HCT116 (cell line): ENCODE data around the gene TARS3. TPM values are rescaled to one million over a fixed set of nuclear protein-coding genes. Genes with fewer than 3 reads are reported as not detected.
A peak's percentile ranks its signal among the peaks of the same experiment; 100 is the strongest.

Experiments
- ATAC-seq: fragments of 200-7000 bp; cut with Tn5 transposase; 2 replicates; pipeline ENCODE4 v1.9.1; 2020; ENCODE audit warnings: mild to moderate bottlenecking, moderate library complexity
- Bru-seq: library from RNA; stranded (reverse); fragments of 400-500 nt; gene quantifications from one replicate; lab custom pipeline; 2021; lab: Mats Ljungman, UMichigan
- BruChase-seq, 2 experiments: library from RNA; stranded (reverse); fragments of 400-500 nt; gene quantifications; one replicate each; lab custom pipeline; 2021; lab: Mats Ljungman, UMichigan
- BruUV-seq: library from RNA; stranded (reverse); fragments of 400-500 nt; replicated peaks from 2 replicates; lab custom pipeline; 2021; lab: Mats Ljungman, UMichigan
- CTCF ChIA-PET: fragments of 300-600 bp; sonication (Branson Sonifier 250); formaldehyde crosslinking; loops from one replicate; lab custom pipeline; 2021; ENCODE audit warnings: antibody characterized with exemption; lab: Charles Lee
- POLR2A ChIA-PET: fragments of 300-600, 350-600 bp; sonication (Branson Sonifier 250); formaldehyde crosslinking; loops from one replicate; lab custom pipeline; 2021; ENCODE audit warnings: antibody characterized with exemption; lab: Charles Lee
- RAD21 ChIA-PET, 2 experiments: fragments of 300-600 bp; sonication (Branson Sonifier 250); formaldehyde crosslinking; loops; one replicate each; lab custom pipeline; 2023; ENCODE audit warnings: low total read pairs in 2 of 2; ENCODE audit not compliant: uncharacterized antibody in 2 of 2, unreplicated experiment in 2 of 2, low non-redundant PET in 1 of 2; lab: Charles Lee
- DNase-seq: peaks from one replicate; pipeline ENCODE4 v3.0.0-alpha.2; 2010; ENCODE audit warnings: low read depth, low spot score
- H2AFZ ChIP-seq: fragments of 200-600 bp; shearing (Covaris generic), sonication (generic); 2 replicates; pipeline ENCODE4 v1.6.1; 2017; ENCODE audit warnings: low read depth, mixed run types, mixed read lengths, antibody characterized with exemption, low read length; ENCODE audit not compliant: poor library complexity, severe bottlenecking
- H3K27ac ChIP-seq: 2 replicates; pipeline ENCODE4 v1.5.1; 2012; ENCODE audit warnings: low read depth, low read length
- H3K27me3 ChIP-seq: fragments of 200-600 bp; sonication (generic); 2 replicates; pipeline ENCODE4 v1.6.1; 2016; ENCODE audit warnings: mixed run types, low read length, mixed read lengths; ENCODE audit not compliant: insufficient read depth
- H3K36me3 ChIP-seq, 2 experiments: fragments of 200-500 bp in 1 of 2; fragments of 200-600 bp in 1 of 2; sonication (Bioruptor generic) in 1 of 2; sonication (generic) in 1 of 2; 2 replicates each; pipeline versions ENCODE4 v1.5.1 to v1.6.1; 2014 to 2016; ENCODE audit warnings: low read length in 2 of 2, inconsistent platforms in 1 of 2, mixed read lengths in 1 of 2, mixed run types in 1 of 2; ENCODE audit not compliant: insufficient read depth in 2 of 2, control insufficient read depth in 1 of 2
- H3K4me1 ChIP-seq, 2 experiments: fragments of 200-600 bp in 1 of 2; sonication (generic) in 1 of 2; 2 replicates each; pipeline versions ENCODE4 v1.5.1 to v1.6.1; 2012 to 2017; ENCODE audit warnings: low read length in 2 of 2, inconsistent platforms in 1 of 2, mild to moderate bottlenecking in 1 of 2, mixed read lengths in 1 of 2, mixed run types in 1 of 2, moderate library complexity in 1 of 2; ENCODE audit not compliant: insufficient read depth in 2 of 2, control insufficient read depth in 1 of 2
- H3K4me2 ChIP-seq: fragments of 200-600 bp; sonication (generic); 2 replicates; pipeline ENCODE4 v1.6.1; 2017; ENCODE audit warnings: mixed run types, low read length, mixed read lengths
- H3K4me3 ChIP-seq, 2 experiments: fragments of 200-600 bp in 1 of 2; sonication (generic) in 1 of 2; replicated peaks in 1 of 2; 2 replicates each; pipeline ENCODE4 v1.5.1; 2011 to 2016; ENCODE audit warnings: low read length in 2 of 2, control low read depth in 1 of 2, low read depth in 1 of 2, mild to moderate bottlenecking in 1 of 2, mixed read lengths in 1 of 2, mixed run types in 1 of 2
- H3K79me2 ChIP-seq: fragments of 200-600 bp; sonication (generic); 2 replicates; pipeline ENCODE4 v1.6.1; 2017; ENCODE audit warnings: mild to moderate bottlenecking, mixed run types, low read length, moderate library complexity, mixed read lengths; ENCODE audit not compliant: insufficient read depth
- H3K9ac ChIP-seq: fragments of 200-600 bp; sonication (generic); 2 replicates; pipeline ENCODE4 v1.6.1; 2016; ENCODE audit warnings: low read length, mixed read lengths
- H3K9me2 ChIP-seq: fragments of 200-600 bp; sonication (generic), shearing (Covaris generic); 2 replicates; pipeline ENCODE4 v1.6.1; 2017; ENCODE audit warnings: mixed run types, mild to moderate bottlenecking, moderate library complexity; ENCODE audit not compliant: insufficient read depth
- H3K9me3 ChIP-seq, 2 experiments: fragments of 200-500 bp in 1 of 2; fragments of 200-600 bp in 1 of 2; sonication (Bioruptor generic) in 1 of 2; sonication (generic) in 1 of 2; 2 replicates each; pipeline ENCODE4 v1.6.1; 2014 to 2017; ENCODE audit warnings: low read length in 2 of 2, mixed read lengths in 2 of 2, inconsistent platforms in 1 of 2, low read depth in 1 of 2, mild to moderate bottlenecking in 1 of 2, mixed run types in 1 of 2, moderate library complexity in 1 of 2; ENCODE audit not compliant: control insufficient read depth in 1 of 2, insufficient read depth in 1 of 2
- H4K20me1 ChIP-seq: fragments of 200-600 bp; sonication (generic), shearing (Covaris generic); 2 replicates; pipeline ENCODE4 v1.6.1; 2017; ENCODE audit warnings: mixed run types, mild to moderate bottlenecking, moderate library complexity; ENCODE audit not compliant: insufficient read depth
- ATF3 ChIP-seq: IDR thresholded peaks from 2 replicates; pipeline ENCODE4 v1.6.1; 2012
- CBX3 ChIP-seq: IDR thresholded peaks from 2 replicates; pipeline ENCODE4 v1.6.1; 2012; ENCODE audit warnings: low read depth
- CEBPB ChIP-seq: IDR thresholded peaks from 2 replicates; pipeline ENCODE4 v1.6.1; 2012; ENCODE audit warnings: low read depth
- CTCF ChIP-seq, 3 experiments: fragments of 200-600 bp in 1 of 3; sonication (generic) in 1 of 3; IDR thresholded peaks in 2 of 3; conservative IDR thresholded peaks in 1 of 3; 2 replicates each; pipeline ENCODE4 v1.5.1; 2012 to 2017; ENCODE audit warnings: low read depth in 2 of 3, low read length in 2 of 3, antibody characterized with exemption in 1 of 3, borderline replicate concordance in 1 of 3, control low read depth in 1 of 3, mild to moderate bottlenecking in 1 of 3, mixed read lengths in 1 of 3, mixed run types in 1 of 3, moderate library complexity in 1 of 3; ENCODE audit not compliant: insufficient read depth in 1 of 3
- EGR1 ChIP-seq: IDR thresholded peaks from 2 replicates; pipeline ENCODE4 v1.6.1; 2012; ENCODE audit warnings: low read depth
- ELF1 ChIP-seq: IDR thresholded peaks from 2 replicates; pipeline ENCODE4 v1.6.1; 2012; ENCODE audit warnings: low read depth, borderline replicate concordance
- EZH2 ChIP-seq: fragments of 200-600 bp; sonication (generic); IDR thresholded peaks from 2 replicates; pipeline ENCODE4 v1.6.1; 2017; ENCODE audit warnings: antibody characterized with exemption, mixed run types
- EZH2phosphoT487 ChIP-seq: fragments of 200-600 bp; IDR thresholded peaks from 2 replicates; pipeline ENCODE4 v1.6.1; 2018; ENCODE audit warnings: antibody characterized with exemption, borderline replicate concordance
- FOSL1 ChIP-seq: IDR thresholded peaks from 2 replicates; pipeline ENCODE4 v1.6.1; 2012; ENCODE audit warnings: low read depth
- JUND ChIP-seq: IDR thresholded peaks from 2 replicates; pipeline ENCODE4 v1.6.1; 2012
- MAX ChIP-seq: IDR thresholded peaks from 2 replicates; pipeline ENCODE4 v1.6.1; 2012
- POLR2A ChIP-seq: IDR thresholded peaks from 2 replicates; pipeline ENCODE4 v1.7.0; 2011; ENCODE audit warnings: borderline replicate concordance; ENCODE audit not compliant: insufficient read depth, insufficient read length; ENCODE audit errors: extremely low read depth
- POLR2AphosphoS5 ChIP-seq: IDR thresholded peaks from 2 replicates; pipeline ENCODE4 v1.6.1; 2011; ENCODE audit warnings: mild to moderate bottlenecking, low read depth, low read length, moderate library complexity
- RAD21 ChIP-seq: IDR thresholded peaks from 2 replicates; pipeline ENCODE4 v1.6.1; 2012; ENCODE audit warnings: low read depth, mild to moderate bottlenecking
- REST ChIP-seq: IDR thresholded peaks from 2 replicates; pipeline ENCODE4 v1.6.1; 2012; ENCODE audit warnings: low read depth
- SIN3A ChIP-seq: IDR thresholded peaks from 2 replicates; pipeline ENCODE4 v1.6.1; 2012; ENCODE audit warnings: low read depth
- SP1 ChIP-seq: IDR thresholded peaks from 2 replicates; pipeline ENCODE4 v1.6.1; 2012; ENCODE audit warnings: low read depth
- SRF ChIP-seq: IDR thresholded peaks from 2 replicates; pipeline ENCODE4 v1.6.1; 2012; ENCODE audit warnings: low read depth
- TCF7L2 ChIP-seq: IDR thresholded peaks from 2 replicates; pipeline ENCODE4 v1.7.0; 2011; ENCODE audit warnings: borderline replicate concordance, inconsistent platforms; ENCODE audit not compliant: insufficient read depth, insufficient read length; ENCODE audit errors: extremely low read depth
- ZFX ChIP-seq: fragments of 450-650 bp; IDR thresholded peaks from 2 replicates; pipeline ENCODE4 v1.6.1; 2017
- ZNF274 ChIP-seq: fragments of 200-500 bp; sonication (Bioruptor generic); IDR thresholded peaks from 2 replicates; pipeline ENCODE4 v1.6.1; 2014; ENCODE audit warnings: mild to moderate bottlenecking, low read depth, low read length, inconsistent platforms
- intact Hi-C: fragments of 100-400 bp; cut with micrococcal nuclease; formaldehyde crosslinking; loops from 2 replicates; pipeline ENCODE4 v1.10.0; 2022
- long read RNA-seq: library from polyadenylated mRNA; unstranded; transcript quantifications from one replicate; pipeline ENCODE4 v2.0.0, GENCODE V29; 2021; ENCODE audit not compliant: unreplicated experiment
- polyA plus RNA-seq: library from polyadenylated mRNA; unstranded; fragments of >200 nt; gene quantifications from 2 replicates; pipeline ENCODE4 v1.2.1, GENCODE V29; 2012; ENCODE audit warnings: missing spikeins
- total RNA-seq: library from RNA; stranded (reverse); gene quantifications from one replicate; pipeline ENCODE4 v1.2.1, GENCODE V29; 2021; ENCODE audit not compliant: unreplicated experiment

TARS3 gene
- 11.1 TPM for total RNA-seq
- 2.9 and 3.7 TPM in 2 replicates for polyA plus RNA-seq
- Bru-seq, nascent RNA: percentile 61 among the genes with signal in this experiment
- percentile 58 among the genes with signal in this experiment for BruChase-seq, experiment 1, labeled RNA remaining after a 6-hour chase
- BruChase-seq, experiment 2, labeled RNA remaining after a 2-hour chase: percentile 57 among the genes with signal in this experiment
- long read RNA-seq, transcript TARSL2-201 (19 exons, 3,610 nt): major isoform, 19 of 31 reads
- long read RNA-seq, partial matches to known transcripts: 7 of 31 reads
- long read RNA-seq, other reads (novel, unspliced or antisense): 5 of 31 reads

GRCh38 chr15:101723874-101724674 lies at the start of gene TARS3:
TSS of gene TARS3 (minus strand) at chr15:101724473. CDS start at chr15:101724387, 86 bp downstream.
- POLR2A ChIA-PET: interaction anchor here (0.9 to 1.4 kb wide), 2 partner anchors 11 to 31 kb away, joined by 3 to 4 read pairs; no protein-coding TSS in a partner anchor
- TF ChIP-seq RAD21: no peak
- TF ChIP-seq FOSL1: no peak
- peak; percentile 80 for TF ChIP-seq MAX
- no peak for TF ChIP-seq JUND
- 0 out of 6 replicates have a peak, but pooled peaks of 1 of the 3 experiments have one; percentile 9 for TF ChIP-seq CTCF (IDR thresholded peaks at IDR 0.05 in 2 of 3, conservative IDR thresholded peaks at IDR 0.05 in 1 of 3; ENCODE audit: borderline replicate concordance in 1 of 3, insufficient read depth in 1 of 3, low read depth in 2 of 3, low read length in 2 of 3)
- TF ChIP-seq POLR2A: peak; percentile 88
- peak; percentile 94 for TF ChIP-seq POLR2AphosphoS5
- TF ChIP-seq SIN3A: peak; percentile 82
- TF ChIP-seq ATF3: no peak
- TF ChIP-seq ZFX: peak; percentile 93
- TF ChIP-seq EZH2: no peak
- TF ChIP-seq EZH2phosphoT487: no peak
- TF ChIP-seq TCF7L2: peak; percentile 31
- no peak for TF ChIP-seq SRF
- peak; percentile 44 for TF ChIP-seq SP1
- no peak for TF ChIP-seq CEBPB
- TF ChIP-seq CBX3: peak; percentile 64
- TF ChIP-seq REST: no peak
- no peak for TF ChIP-seq ZNF274
- no peak for TF ChIP-seq ELF1
- peak; percentile 82 for TF ChIP-seq EGR1

More at GRCh38 chr15:101723874-101724674, at the start of gene TARS3:
- no peaks in the 10 kb centered on the region for H3K9me3 ChIP-seq
- H2AFZ ChIP-seq: peak within 1 kb of the TSS; percentile 49
- H3K79me2 ChIP-seq: no peaks in the 10 kb centered on the region
- H3K4me1 ChIP-seq: peaks cover 8 to 10% of the 10 kb centered on the region in 2 experiments; a peak in 3 of 4 replicates
- peaks cover 0 to 7% of the 10 kb centered on the region in 2 experiments; a peak in 3 of 4 replicates for H3K36me3 ChIP-seq
- H3K9me2 ChIP-seq: no peaks in the 10 kb centered on the region
- peak within 1 kb of the TSS; percentile 73 for H3K4me2 ChIP-seq
- H3K9ac ChIP-seq: peak within 1 kb of the TSS; percentile 63
- no peaks in the 10 kb centered on the region for H3K27me3 ChIP-seq
- BruUV-seq: no TSS peak
- H4K20me1 ChIP-seq: no peaks in the 10 kb centered on the region
- RAD21 ChIA-PET: interaction anchor here in 1 of 2 experiments (0.6 kb wide), 1 partner anchor 75 kb away, joined by 4 read pairs; no protein-coding TSS in a partner anchor
- DNase-seq: peak; percentile 73
- ATAC-seq: peak; percentile 96
- CTCF ChIA-PET: no interaction called here
- peak within 1 kb of the TSS; percentile 69 for H3K27ac ChIP-seq
- intact Hi-C loops: loop anchor here (10.0 kb wide), 1 partner anchor 389 kb away; no protein-coding TSS in a partner anchor
- H3K4me3 ChIP-seq: peak within 1 kb of the TSS; percentile 54 to 67
